Measurements from ENCODE around the gene PLCG2.
"Not testable (repeated sequence)": the region's sequence is repeated elsewhere in the genome, so short reads cannot be mapped to it uniquely, and the experiment has no call there.

PLCG2 gene

GRCh38 chr16:81921085-81921814 is 142.2 kb downstream of the PLCG2 start:
- no peak for DNase-seq

GRCh38 chr16:81921843-81922584 is 142.9 kb downstream of the PLCG2 start:
- DNase-seq = no peak

DNA sequence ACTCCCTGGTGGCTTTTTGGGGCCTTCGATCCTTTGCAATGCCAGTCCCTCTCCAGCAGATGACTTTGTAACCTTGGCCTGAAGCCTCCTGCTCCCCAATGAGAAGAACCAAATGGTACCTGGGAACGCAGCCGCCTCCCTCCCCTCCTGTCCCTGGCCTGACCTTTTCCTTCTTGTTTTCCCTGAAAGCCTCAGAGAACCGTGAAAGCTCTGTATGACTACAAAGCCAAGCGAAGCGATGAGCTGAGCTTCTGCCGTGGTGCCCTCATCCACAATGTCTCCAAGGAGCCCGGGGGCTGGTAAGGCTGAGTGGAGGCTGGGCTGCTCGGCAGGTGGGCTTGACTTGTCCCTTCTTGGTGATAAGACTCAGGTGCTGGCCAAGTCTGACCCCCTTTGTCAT is 144.2 kb downstream of the PLCG2 start:
- no peak for DNase-seq

DNA sequence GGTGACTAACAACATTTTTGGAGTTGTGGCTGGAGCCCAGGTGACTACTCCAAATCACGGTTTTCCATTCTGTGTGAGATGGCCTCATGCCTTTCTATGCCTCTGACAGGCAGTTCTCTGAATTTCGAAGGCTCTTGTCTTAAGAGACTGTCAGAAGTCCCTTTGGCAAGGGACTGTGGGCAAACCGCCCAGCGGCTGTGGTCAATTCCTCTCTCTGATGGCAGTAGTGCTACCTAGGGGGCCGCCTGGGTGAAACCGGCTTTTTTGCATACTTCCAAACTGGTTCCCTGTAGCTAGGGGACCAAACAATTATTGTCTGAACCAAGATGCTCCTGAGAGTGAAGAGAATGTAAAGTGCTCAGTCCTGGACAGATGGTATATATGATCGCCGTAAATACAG is 145.9 kb downstream of the PLCG2 start:
- no peak for DNase-seq

DNA sequence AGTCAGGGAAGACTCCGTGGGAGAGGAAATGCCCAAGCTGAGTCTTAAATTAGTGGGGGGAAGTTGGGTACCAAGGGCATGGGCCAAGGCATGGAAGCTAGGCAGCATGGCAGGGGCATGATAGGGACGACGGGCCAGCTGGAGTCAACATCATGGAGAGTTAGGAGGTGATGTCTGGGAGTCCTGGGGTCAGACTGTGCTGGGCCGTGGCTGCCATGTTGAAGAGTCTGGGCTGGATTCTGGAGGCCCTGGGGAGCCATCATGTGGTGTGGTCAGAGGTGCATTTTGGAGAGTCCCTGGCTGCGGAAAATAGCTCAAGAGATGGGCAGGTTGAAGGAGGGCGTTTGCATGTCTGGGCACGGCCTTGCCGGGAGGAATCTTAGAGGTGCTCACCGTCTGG is 146.9 kb downstream of the PLCG2 start:
- DNase-seq = no peak

- no peak for DNase-seq
Observed at GRCh38 chr16:81927561-81928185, 148.6 kb downstream of the PLCG2 start.

DNA sequence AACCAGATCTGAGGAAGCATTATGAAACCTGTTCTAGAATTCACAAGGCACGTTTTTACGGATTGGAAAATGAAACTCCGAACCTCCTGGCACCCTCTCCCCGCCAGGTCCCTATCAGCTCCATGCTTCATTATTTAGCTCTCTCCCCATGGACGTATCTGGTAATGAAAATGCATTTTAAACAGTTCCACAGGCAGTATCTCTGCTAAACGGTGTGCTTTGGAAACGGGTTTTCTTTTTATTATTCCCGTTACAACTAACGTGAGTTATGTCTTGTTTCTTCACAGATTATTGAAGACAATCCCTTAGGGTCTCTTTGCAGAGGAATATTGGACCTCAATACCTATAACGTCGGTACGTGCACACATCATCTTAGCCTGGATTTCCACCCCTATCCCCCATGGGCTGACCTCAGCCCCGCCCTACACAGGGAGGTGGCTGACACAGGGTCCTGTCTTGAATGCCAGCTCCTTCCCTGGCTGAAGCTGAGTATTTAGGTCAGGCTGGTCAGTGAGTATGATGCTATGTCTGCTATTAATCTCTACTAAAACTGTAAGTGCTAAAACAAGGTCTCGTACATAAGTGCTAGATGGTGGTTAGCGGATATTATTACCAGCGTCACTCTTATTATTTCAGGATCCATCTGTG is 149.3 kb downstream of the PLCG2 start:
- DNase-seq = no peak

- DNase-seq = peak in 1 of 5 experiments; percentile 7
Observed at GRCh38 chr16:81928975-81929374, 149.9 kb downstream of the PLCG2 start.

DNA sequence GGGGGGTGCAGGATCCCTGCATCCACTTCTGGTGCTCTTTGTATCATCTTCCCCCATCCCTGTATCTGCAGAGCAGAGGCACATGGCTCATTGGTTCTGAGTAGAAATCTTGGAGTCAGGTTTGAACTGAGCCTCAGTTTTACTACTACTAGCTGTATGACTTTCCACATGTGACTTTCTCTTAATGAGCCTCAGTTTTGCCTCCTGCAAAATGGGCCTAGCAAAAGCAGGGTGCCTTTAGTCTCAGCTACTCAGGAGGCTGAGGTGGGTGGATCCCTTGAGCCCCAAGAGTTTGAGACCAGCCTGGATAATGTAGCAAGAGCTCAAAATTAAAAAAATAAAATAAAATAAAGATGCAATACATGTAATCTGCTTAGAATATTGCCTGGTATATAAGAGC is 150.8 kb downstream of the PLCG2 start:
- no peak for DNase-seq

- no peak for DNase-seq
Observed at GRCh38 chr16:81931927-81932326, 152.8 kb downstream of the PLCG2 start.

DNA sequence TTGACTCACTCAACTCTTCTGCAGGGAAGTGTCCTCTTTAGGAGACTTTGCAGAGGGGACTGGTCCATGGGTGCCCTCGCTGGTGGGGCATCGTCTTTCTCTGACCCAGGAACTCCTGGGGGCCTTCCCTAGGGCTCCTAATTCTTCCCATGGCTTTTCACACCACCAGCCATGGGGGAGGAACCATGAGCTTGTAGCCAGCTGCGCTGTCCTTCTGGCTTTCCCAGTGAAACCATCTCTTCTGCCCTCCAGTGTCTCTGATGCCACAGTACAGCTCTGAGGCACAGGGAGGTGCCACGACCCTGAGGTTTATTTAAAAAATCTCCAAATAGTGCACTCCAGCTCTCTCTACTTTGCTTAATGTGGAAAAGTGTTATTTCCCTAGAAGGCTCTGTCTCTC is 153.6 kb downstream of the PLCG2 start:
- no peak for DNase-seq

- DNase-seq = no peak
Observed at GRCh38 chr16:81933361-81933760, 154.3 kb downstream of the PLCG2 start.

DNA sequence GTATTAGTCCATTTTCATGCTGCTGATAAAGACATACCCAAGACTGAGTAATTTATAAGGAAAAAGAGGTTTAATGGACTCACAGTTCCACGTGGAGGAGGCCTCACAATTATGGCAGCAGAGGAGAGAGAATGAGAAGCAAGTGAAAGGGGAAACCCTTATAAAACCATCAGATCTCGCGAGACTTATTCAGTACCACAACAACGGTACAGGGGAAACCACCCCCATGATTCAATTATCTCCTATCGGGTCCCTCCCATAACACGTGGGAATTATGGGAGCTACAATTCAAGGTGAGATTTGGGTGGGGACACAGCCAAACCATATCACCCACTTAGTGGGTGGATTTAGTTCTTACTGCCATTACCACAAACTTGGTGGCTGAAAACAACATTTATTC is 155.6 kb downstream of the PLCG2 start:
- DNase-seq = not testable (repeated sequence)

- no peak for DNase-seq
Observed at GRCh38 chr16:81936209-81937000, 157.3 kb downstream of the PLCG2 start.

DNA sequence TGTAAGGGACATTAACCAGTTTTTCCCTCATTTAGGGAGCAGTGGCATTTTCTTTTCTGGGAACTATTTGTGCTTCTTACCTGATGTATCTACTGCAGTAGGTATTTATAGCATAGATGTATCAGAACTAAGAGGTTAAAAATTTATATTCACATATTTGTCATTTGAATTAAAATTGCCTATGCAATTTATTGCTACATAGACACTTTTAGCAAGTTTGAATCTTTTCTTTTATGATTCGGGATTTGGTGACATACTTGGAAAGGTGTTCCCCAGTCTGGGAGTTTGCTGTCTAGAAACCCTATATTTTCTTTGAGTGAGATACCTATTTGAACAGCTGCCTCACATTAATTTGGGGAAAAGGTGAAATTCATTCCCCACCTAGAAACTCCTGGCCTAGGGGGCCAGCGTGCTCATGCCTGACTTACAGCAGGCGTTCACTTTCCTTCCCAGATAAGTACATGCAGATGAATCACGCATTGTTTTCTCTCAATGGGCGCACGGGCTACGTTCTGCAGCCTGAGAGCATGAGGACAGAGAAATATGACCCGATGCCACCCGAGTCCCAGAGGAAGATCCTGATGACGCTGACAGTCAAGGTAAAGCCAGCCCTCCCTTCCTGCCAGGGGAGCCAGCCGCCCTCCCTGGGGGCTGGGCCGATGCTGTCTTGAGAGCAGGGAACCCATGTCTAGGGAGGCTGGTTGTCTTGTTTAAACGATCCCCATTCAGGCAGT is 158.4 kb downstream of the PLCG2 start:
- no peak for DNase-seq

DNA sequence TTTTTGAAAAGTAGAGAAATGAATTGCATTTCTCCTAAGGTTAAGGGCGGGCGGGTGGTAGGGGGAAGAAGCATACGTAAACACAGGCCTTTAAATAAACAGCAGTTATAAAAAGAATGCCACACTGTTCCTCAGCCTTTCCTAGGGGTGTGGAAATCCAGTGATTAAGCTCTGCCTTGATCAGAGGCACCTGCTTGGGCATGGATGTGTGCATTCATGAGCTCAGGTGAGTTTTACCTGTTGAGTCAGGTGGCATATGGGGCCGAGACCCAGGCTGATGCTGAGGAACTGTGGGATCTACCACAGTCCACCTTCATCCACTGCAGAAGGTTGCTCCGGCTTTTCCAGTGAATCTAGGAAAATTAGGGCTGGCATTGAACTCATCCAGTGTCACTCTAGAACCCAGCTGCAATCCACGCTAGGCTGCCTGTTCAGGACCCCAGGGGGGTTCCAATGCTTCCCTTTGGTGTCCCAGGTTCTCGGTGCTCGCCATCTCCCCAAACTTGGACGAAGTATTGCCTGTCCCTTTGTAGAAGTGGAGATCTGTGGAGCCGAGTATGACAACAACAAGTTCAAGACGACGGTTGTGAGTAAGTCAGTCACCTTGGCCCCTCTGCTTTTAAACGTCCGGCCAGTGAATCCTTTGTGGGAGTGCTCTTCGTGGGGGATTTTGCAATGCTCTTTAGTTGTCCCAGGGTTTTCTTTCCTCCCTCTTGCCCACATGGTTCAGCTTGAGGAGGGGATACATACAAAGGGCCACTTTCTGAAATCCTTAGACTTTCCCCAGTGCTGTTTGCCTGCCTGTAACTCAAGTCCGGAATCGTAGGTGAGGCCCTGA is 159.5 kb downstream of the PLCG2 start:
- DNase-seq = no peak

DNA sequence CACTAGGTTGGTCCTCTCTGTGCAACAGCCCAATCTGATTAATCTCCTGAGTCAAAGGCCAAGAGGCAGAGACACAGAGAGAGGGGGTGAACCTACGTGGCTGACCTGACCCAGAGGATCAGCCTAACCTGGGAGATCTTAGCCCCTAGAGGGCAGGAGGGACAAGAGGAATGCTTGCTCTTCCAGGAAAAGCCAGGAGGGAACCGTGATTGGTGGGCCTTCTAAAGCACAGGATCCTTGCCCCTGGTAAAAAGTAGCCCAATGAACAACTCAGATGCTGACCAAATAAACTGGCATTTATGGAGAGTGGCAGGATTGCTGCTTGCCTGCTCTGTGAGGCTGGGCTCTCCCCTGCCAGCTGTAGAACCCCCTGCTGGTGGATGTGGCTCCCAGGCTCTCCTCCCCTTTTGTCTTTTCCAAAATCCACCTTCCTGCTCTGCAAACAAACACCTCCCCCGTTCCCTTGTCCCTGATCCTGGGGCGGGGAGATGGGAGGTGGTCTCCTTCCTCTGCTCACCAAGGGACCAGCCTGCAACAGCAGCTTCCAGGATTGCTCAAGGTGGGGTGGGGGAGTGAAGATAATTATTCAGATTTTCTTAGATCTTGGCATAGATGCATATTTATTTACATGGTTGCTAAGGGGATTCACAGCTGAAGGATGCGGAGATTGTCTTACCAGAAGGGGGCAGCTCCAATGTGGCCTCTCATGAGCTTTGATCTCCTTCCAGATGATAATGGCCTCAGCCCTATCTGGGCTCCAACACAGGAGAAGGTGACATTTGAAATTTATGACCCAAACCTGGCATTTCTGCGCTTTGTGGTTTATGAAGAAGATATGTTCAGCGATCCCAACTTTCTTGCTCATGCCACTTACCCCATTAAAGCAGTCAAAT is 160.3 kb downstream of the PLCG2 start:
- no peak for DNase-seq

- DNase-seq = peak in 1 of 5 experiments; percentile 48
Observed at GRCh38 chr16:81940781-81941560, 161.9 kb downstream of the PLCG2 start.

All from T-helper 2 cell (primary cell).